MM.1S (cell line): ENCODE data around the gene GNGT1.

Experiments used
- DNase-seq: peaks from one replicate; pipeline ENCODE4 v3.0.0-alpha.2; 2015
- H2AFZ ChIP-seq: fragments of 300-600 bp; sonication (generic); 2 replicates; pipeline ENCODE4 v1.6.0; 2016; ENCODE audit warnings: antibody characterized with exemption, low read length
- H3F3A ChIP-seq: fragments of 300-600 bp; sonication (generic); 2 replicates; pipeline ENCODE4 v1.6.1; 2016; ENCODE audit warnings: mild to moderate bottlenecking, antibody characterized with exemption, low read length, moderate library complexity, mixed read lengths; ENCODE audit not compliant: insufficient read depth
- H3K27ac ChIP-seq: fragments of 300-600 bp; sonication (generic); 2 replicates; pipeline ENCODE4 v1.5.1; 2016; ENCODE audit warnings: mild to moderate bottlenecking, low read length
- H3K27me3 ChIP-seq: fragments of 300-600 bp; sonication (generic); replicated peaks from 2 replicates; pipeline ENCODE4 v1.6.0; 2016; ENCODE audit warnings: low read length; ENCODE audit not compliant: insufficient read depth
- H3K36me3 ChIP-seq: fragments of 300-600 bp; sonication (generic); replicated peaks from 2 replicates; pipeline ENCODE4 v1.6.1; 2016; ENCODE audit warnings: mild to moderate bottlenecking, low read length, mixed read lengths; ENCODE audit not compliant: insufficient read depth
- H3K4me1 ChIP-seq: fragments of 300-600 bp; sonication (generic); 2 replicates; pipeline ENCODE4 v1.6.1; 2016; ENCODE audit warnings: low read length, mixed read lengths
- H3K4me2 ChIP-seq: fragments of 300-600 bp; sonication (generic); 2 replicates; pipeline ENCODE4 v1.6.0; 2016; ENCODE audit warnings: low read depth, low read length
- H3K4me3 ChIP-seq: fragments of 300-600 bp; sonication (generic); 2 replicates; pipeline ENCODE4 v1.5.1; 2016; ENCODE audit warnings: low read length, mixed read lengths
- H3K79me2 ChIP-seq: fragments of 300-600 bp; sonication (generic); 2 replicates; pipeline ENCODE4 v1.6.1; 2016; ENCODE audit warnings: mixed run types, low read length, mixed read lengths
- H3K9ac ChIP-seq: fragments of 300-600 bp; sonication (generic); 2 replicates; pipeline ENCODE4 v1.6.1; 2016; ENCODE audit warnings: low read length, mixed read lengths
- H3K9me2 ChIP-seq: fragments of 300-600 bp; sonication (generic); replicated peaks from 2 replicates; pipeline ENCODE4 v1.6.1; 2016; ENCODE audit warnings: mild to moderate bottlenecking, low read length, mixed read lengths; ENCODE audit not compliant: insufficient read depth
- H3K9me3 ChIP-seq: fragments of 300-600 bp; sonication (generic); replicated peaks from 2 replicates; pipeline ENCODE4 v1.6.1; 2016; ENCODE audit warnings: mild to moderate bottlenecking, low read length, mixed read lengths; ENCODE audit not compliant: insufficient read depth
- H4K20me1 ChIP-seq: fragments of 300-600 bp; sonication (generic); 2 replicates; pipeline ENCODE4 v1.6.1; 2016; ENCODE audit warnings: mild to moderate bottlenecking, low read length, moderate library complexity, mixed read lengths; ENCODE audit not compliant: insufficient read depth
- EZH2 ChIP-seq: fragments of 300-600 bp; sonication (generic); optimal IDR thresholded peaks from 2 replicates; pipeline ENCODE3; 2017; ENCODE audit warnings: low read depth, mild to moderate bottlenecking, antibody characterized with exemption, low read length, mixed read lengths
- EZH2phosphoT487 ChIP-seq: fragments of 300-600 bp; sonication (generic); IDR thresholded peaks from 2 replicates; pipeline ENCODE4 v1.6.1; 2018; ENCODE audit warnings: antibody characterized with exemption, low read length
- TF ChIP-seq, protein P1 (sequence below): fragments of 300-600 bp; sonication (generic); IDR thresholded peaks from 2 replicates; pipeline ENCODE4 v1.5.1; 2016; ENCODE audit warnings: antibody characterized with exemption, low read length, mixed read lengths

Gene GNGT1

DNA sequence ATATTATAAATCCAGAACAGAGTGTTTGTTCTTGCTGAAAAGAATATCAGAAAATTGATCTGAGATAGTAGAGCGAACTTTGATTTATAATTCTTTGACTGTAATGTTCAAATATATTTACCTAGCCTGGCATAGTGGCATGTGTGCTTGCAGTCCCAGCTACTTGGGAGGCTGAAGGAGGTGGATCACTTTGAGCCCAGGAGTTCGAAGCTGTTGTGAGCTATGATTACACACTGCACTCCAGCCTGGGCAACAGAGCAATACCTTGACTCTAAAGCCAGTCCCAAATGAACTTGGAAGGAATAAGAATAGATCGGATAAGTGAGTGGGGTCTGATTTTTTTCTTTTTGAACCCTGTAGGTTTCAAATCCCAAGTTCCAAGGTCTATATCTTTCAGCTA lies 38.7 kb downstream of the GNGT1 start:
- 0 out of 2 replicates have a peak, but pooled peaks cover 8% of the 10 kb centered on the region for H3F3A ChIP-seq
- H3K27me3 ChIP-seq, result no peaks in the 10 kb centered on the region
- DNase-seq, result no peak
- no peaks in the 10 kb centered on the region for H3K9me2 ChIP-seq
- no peaks in the 10 kb centered on the region for H4K20me1 ChIP-seq
- H3K27ac ChIP-seq, result no peak overlapping the region; the same call in 1 of the 2 replicates
- no peaks in the 10 kb centered on the region for H3K9me3 ChIP-seq
- no peaks in the 10 kb centered on the region for H3K79me2 ChIP-seq
- H3K4me3 ChIP-seq, result no peak overlapping the region
- H3K36me3 ChIP-seq, result no peaks in the 10 kb centered on the region
- peaks cover 31% of the 10 kb centered on the region for H3K4me1 ChIP-seq
- H3K9ac ChIP-seq, result no peak overlapping the region
- no peak for TF ChIP-seq EZH2phosphoT487
- TF ChIP-seq, protein P1, sequence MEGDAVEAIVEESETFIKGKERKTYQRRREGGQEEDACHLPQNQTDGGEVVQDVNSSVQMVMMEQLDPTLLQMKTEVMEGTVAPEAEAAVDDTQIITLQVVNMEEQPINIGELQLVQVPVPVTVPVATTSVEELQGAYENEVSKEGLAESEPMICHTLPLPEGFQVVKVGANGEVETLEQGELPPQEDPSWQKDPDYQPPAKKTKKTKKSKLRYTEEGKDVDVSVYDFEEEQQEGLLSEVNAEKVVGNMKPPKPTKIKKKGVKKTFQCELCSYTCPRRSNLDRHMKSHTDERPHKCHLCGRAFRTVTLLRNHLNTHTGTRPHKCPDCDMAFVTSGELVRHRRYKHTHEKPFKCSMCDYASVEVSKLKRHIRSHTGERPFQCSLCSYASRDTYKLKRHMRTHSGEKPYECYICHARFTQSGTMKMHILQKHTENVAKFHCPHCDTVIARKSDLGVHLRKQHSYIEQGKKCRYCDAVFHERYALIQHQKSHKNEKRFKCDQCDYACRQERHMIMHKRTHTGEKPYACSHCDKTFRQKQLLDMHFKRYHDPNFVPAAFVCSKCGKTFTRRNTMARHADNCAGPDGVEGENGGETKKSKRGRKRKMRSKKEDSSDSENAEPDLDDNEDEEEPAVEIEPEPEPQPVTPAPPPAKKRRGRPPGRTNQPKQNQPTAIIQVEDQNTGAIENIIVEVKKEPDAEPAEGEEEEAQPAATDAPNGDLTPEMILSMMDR, result no peak
- H2AFZ ChIP-seq, result no peak overlapping the region
- no peak overlapping the region for H3K4me2 ChIP-seq

DNA sequence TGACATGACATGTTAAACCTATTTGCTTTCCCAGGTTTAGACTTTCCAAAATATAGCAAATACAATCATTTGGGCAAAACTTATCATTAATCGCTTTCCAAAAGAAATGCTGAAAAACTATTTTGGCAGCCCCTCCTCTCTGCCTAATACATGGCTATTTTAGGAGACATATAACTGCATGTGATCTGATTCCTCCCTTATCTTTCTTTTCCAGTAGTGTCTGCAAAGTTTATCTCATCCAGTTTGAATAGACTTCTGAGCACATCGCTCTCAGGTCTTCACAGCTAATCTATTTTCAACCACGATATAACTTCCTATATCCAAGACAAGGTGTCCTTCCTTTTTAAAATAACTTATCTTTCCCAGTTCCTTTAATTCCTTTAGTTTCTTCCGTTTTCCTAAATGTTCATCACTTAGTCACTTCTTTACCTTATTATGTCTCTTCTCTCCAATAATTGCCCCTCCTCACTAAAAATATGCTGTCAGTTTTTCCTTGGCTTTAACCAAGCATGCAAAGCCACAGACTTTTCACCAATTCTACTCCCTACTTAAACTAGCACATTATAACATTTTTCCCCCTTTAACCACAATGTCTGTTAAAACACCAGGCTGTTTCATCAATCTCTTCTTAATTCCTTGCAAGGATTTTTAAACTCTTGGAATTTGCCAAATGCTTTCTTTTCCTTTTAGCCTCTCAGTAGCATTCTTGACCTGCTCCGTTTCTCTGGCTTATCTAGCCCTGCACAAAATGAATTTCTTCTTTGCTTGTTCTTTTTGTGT lies 39.6 kb downstream of the GNGT1 start:
- Histone ChIP-seq H3K4me2 (peak overlapping the region; percentile 3; the same call in 1 of the 2 replicates), H2AFZ (no peak overlapping the region)
- no peak for DNase-seq

DNA sequence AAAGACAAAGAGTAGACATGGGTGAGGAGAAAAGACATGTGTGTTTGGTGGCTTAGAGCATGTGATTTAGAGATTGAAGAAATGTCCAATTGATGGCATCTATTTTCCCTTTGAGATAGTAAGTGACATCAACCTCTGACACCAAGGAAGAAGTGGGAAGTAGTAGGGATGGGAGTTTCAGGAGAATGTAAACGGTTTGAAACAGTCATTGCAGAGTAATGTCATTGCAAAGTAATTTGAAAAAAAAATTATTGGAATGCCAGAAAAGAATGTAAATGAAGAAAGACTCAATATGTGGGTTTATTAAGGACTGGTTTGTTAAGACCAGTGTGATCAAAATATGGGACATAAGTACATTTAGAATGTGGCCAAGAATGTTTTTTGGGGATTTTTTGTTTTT lies 41.7 kb downstream of the GNGT1 start:
- Histone ChIP-seq H3K4me1 (peaks cover 28% of the 10 kb centered on the region), H4K20me1 (no peaks in the 10 kb centered on the region), H3K27ac (no peak overlapping the region), H3K27me3 (no peaks in the 10 kb centered on the region), H3F3A (0 out of 2 replicates have a peak, but pooled peaks cover 8% of the 10 kb centered on the region), H3K4me2 (no peak overlapping the region), H3K9me3 (no peaks in the 10 kb centered on the region), H3K9me2 (no peaks in the 10 kb centered on the region), H2AFZ (no peak overlapping the region), H3K36me3 (no peaks in the 10 kb centered on the region), H3K79me2 (no peaks in the 10 kb centered on the region), H3K4me3 (no peak overlapping the region), H3K9ac (no peak overlapping the region)
- TF ChIP-seq EZH2, result no peak
- TF ChIP-seq, protein P1, result no peak
- no peak for TF ChIP-seq EZH2phosphoT487
- no peak for DNase-seq

More for the DNA sequence above, 39.6 kb downstream of the GNGT1 start:
- Histone ChIP-seq H3K4me1 (peaks cover 31% of the 10 kb centered on the region), H3K27me3 (no peaks in the 10 kb centered on the region), H4K20me1 (no peaks in the 10 kb centered on the region), H3K4me3 (no peak overlapping the region), H3K9ac (no peak overlapping the region), H3K27ac (no peak overlapping the region), H3F3A (0 out of 2 replicates have a peak, but pooled peaks cover 8% of the 10 kb centered on the region), H3K9me3 (no peaks in the 10 kb centered on the region), H3K79me2 (no peaks in the 10 kb centered on the region), H3K36me3 (no peaks in the 10 kb centered on the region), H3K9me2 (no peaks in the 10 kb centered on the region)
- TF ChIP-seq, protein P1, result no peak
- no peak for TF ChIP-seq EZH2phosphoT487
- TF ChIP-seq EZH2, result no peak
